Endothelial cell of umbilical vein (primary cell): Measurements from ENCODE around the gene LRP1. TPM values are rescaled to one million over a fixed set of nuclear protein-coding genes. Genes with fewer than 3 reads are reported as not detected.

Experiments used
- BruUV-seq: library from RNA; stranded (reverse); fragments of 400-500 nt; replicated peaks from 2 replicates; lab custom pipeline; 2021; lab: Mats Ljungman, UMichigan
- CTCF ChIA-PET: fragments of 300-600, 350-600 bp; sonication (Branson Sonifier 250); formaldehyde crosslinking; loops from one replicate; lab custom pipeline; 2021; ENCODE audit warnings: antibody characterized with exemption, inconsistent platforms; lab: Charles Lee
- POLR2A ChIA-PET: fragments of 300-600, 350-600 bp; sonication (Branson Sonifier 250); formaldehyde crosslinking; loops from one replicate; lab custom pipeline; 2021; ENCODE audit warnings: antibody characterized with exemption, inconsistent platforms; lab: Charles Lee
- DNase-seq: peaks from one replicate; pipeline ENCODE4 v3.0.0-alpha.2; 2011; ENCODE audit warnings: low read depth, low spot score
- FAIRE-seq: peaks from 2 replicates; lab custom pipeline; 2011; peaks lifted over from hg19 to GRCh38; lab: Jason Lieb, UNC
- H2AFZ ChIP-seq: 2 replicates; pipeline ENCODE4 v1.6.0; 2012; ENCODE audit warnings: low read depth, low read length, control low read depth, inconsistent platforms
- H3K27ac ChIP-seq: 2 replicates; pipeline ENCODE4 v1.5.1; 2011; ENCODE audit warnings: low read depth, mild to moderate bottlenecking, control low read depth, low read length, moderate library complexity; ENCODE audit not compliant: insufficient read depth
- H3K27me3 ChIP-seq, 2 experiments: 2 replicates each; pipeline versions ENCODE4 v1.6.0 to v1.6.1; 2011; ENCODE audit warnings: low read length in 2 of 2, mixed read lengths in 1 of 2; ENCODE audit not compliant: control insufficient read depth in 2 of 2, insufficient read depth in 2 of 2
- H3K36me3 ChIP-seq, 2 experiments: 2 replicates in 1 of 2; 3 replicates in 1 of 2; pipeline ENCODE4 v1.5.1; 2011; ENCODE audit warnings: low read length in 2 of 2, mild to moderate bottlenecking in 1 of 2, moderate library complexity in 1 of 2; ENCODE audit not compliant: control insufficient read depth in 2 of 2, insufficient read depth in 2 of 2; ENCODE audit errors: extremely low read depth in 1 of 2
- H3K4me1 ChIP-seq: 3 replicates; pipeline ENCODE4 v1.5.1; 2011; ENCODE audit warnings: mild to moderate bottlenecking, low read length; ENCODE audit not compliant: control insufficient read depth, insufficient read depth; ENCODE audit errors: extremely low read depth
- H3K4me2 ChIP-seq: 2 replicates; pipeline ENCODE4 v1.6.1; 2011; ENCODE audit warnings: low read length, control low read depth, mixed read lengths; ENCODE audit not compliant: insufficient read depth
- H3K4me3 ChIP-seq, 3 experiments: fragments of 200-600 bp in 1 of 3; sonication (generic), shearing (Covaris generic) in 1 of 3; replicated peaks in 1 of 3; 2 replicates each; pipeline ENCODE4 v1.5.1; 2011 to 2016; ENCODE audit warnings: control low read depth in 3 of 3, low read length in 3 of 3, mild to moderate bottlenecking in 2 of 3, inconsistent platforms in 1 of 3, low read depth in 1 of 3, moderate library complexity in 1 of 3; ENCODE audit not compliant: insufficient read depth in 1 of 3
- H3K79me2 ChIP-seq: 2 replicates; pipeline ENCODE4 v1.6.0; 2012; ENCODE audit warnings: low read length, inconsistent platforms; ENCODE audit not compliant: control insufficient read depth, insufficient read depth
- H3K9ac ChIP-seq: replicated peaks from 2 replicates; pipeline ENCODE3; 2011; ENCODE audit warnings: low read length, control low read depth; ENCODE audit not compliant: insufficient read depth; ENCODE audit errors: extremely low read depth
- H3K9me1 ChIP-seq: replicated peaks from 3 replicates; pipeline ENCODE4 v1.6.0; 2011; ENCODE audit warnings: mild to moderate bottlenecking, low read length; ENCODE audit not compliant: control insufficient read depth, insufficient read depth; ENCODE audit errors: extremely low read depth
- H3K9me3 ChIP-seq: replicated peaks from 2 replicates; pipeline ENCODE4 v1.5.1; 2012; ENCODE audit warnings: low read length, inconsistent platforms; ENCODE audit not compliant: control insufficient read depth, insufficient read depth
- H4K20me1 ChIP-seq: replicated peaks from 2 replicates; pipeline ENCODE3; 2011; ENCODE audit warnings: mild to moderate bottlenecking, low read length; ENCODE audit not compliant: control insufficient read depth, insufficient read depth; ENCODE audit errors: extremely low read depth
- GATA2 ChIP-seq: IDR thresholded peaks from 2 replicates; pipeline ENCODE4 v1.7.0; 2011; ENCODE audit warnings: low read depth, mild to moderate bottlenecking, moderate library complexity, mixed read lengths, low read length; ENCODE audit not compliant: insufficient read length, insufficient read depth
- MYC ChIP-seq: IDR thresholded peaks from one replicate; pipeline ENCODE4 v1.6.1; 2011; ENCODE audit warnings: mild to moderate bottlenecking, low read depth, low read length
- POLR2A ChIP-seq: IDR thresholded peaks from 2 replicates; pipeline ENCODE4 v1.6.1; 2012; ENCODE audit warnings: low read depth, mild to moderate bottlenecking, control low read depth, low read length
- POLR2AphosphoS5 ChIP-seq: IDR thresholded peaks from 2 replicates; pipeline ENCODE4 v1.6.1; 2012; ENCODE audit warnings: low read depth, mild to moderate bottlenecking, control low read depth, low read length, moderate library complexity; ENCODE audit not compliant: insufficient read depth
- dilution Hi-C: fragments of 300-500 bp; cut with MboI; formaldehyde crosslinking; loops from one replicate; pipeline ENCODE4 v1.15.0; 2019; ENCODE audit warnings: low sequenced_read_pairs; ENCODE audit not compliant: extremely low pct_ligation_motif_present
- intact Hi-C: fragments of 100-400 bp; cut with micrococcal nuclease; formaldehyde crosslinking; loops from one replicate; pipeline ENCODE4 v1.10.0; 2022
- polyA plus RNA-seq, 4 experiments: library from polyadenylated mRNA; depleted of rRNA in 3 of 4; stranded (reverse) in 3 of 4; unstranded in 1 of 4; fragments of >200 nt; gene quantifications; 2 replicates each; pipeline versions ENCODE4 v1.2.1 to v1.2.3, GENCODE V29; 2011 to 2012; ENCODE audit warnings: missing spikeins in 1 of 4
- total RNA-seq: library from RNA; stranded (reverse); gene quantifications from 2 replicates; pipeline ENCODE4 v1.2.3, GENCODE V29; 2021
- TF ChIP-seq, protein P1 (sequence below): IDR thresholded peaks from 2 replicates; pipeline ENCODE4 v1.6.1; 2011; ENCODE audit not compliant: insufficient read depth, insufficient read length
- TF ChIP-seq, protein P2 (sequence below), 2 donors: IDR thresholded peaks; 1 replicate in 1 of 2; 2 replicates in 1 of 2; pipeline ENCODE4 v1.5.1; 2011; ENCODE audit warnings: low read length in 2 of 2, mild to moderate bottlenecking in 2 of 2, moderate library complexity in 2 of 2, control low read depth in 1 of 2, inconsistent platforms in 1 of 2, low read depth in 1 of 2; ENCODE audit not compliant: insufficient read depth in 1 of 2; ENCODE audit errors: extremely low read depth in 1 of 2

The LRP1 gene
- total and polyA plus RNA-seq, 2 donors (not counting 3 experiments of a cell fraction or from before 2014, with no cell fraction given), result 1.6 to 4.6 TPM

DNA sequence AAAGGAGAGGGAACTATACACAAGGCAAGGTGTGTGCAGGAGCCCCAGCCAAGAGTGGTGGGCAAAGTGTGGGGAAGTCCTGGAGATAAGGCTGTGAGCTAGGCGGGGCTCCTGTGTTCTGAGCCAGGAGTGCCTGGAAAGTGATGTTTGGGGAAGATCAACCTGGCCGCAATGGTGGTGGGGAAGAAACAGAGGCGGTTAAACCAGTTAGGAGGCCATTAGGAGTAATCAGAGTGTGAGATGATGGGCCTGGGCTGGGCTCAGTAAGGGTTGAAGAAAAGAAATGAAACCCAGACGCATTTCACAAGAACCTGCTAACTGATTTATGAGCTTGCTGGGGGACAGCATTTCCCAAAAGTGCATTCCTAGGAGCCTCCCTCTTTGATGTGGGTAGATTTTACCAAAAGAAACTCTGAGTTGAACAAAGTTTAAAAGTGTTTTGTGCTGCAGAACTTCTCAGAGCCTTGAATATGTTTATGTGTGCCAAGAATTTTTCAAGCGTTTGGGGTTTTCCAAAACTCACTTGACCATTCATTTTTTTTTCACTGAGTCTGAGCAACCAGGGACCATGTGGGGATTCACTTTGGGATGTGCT lies 53.4 kb downstream of the LRP1 start:
- DNase-seq, result no peak
- Histone ChIP-seq H2AFZ (no peak overlapping the region), H3K9me3 (no peaks in the 10 kb centered on the region), H3K4me2 (no peak overlapping the region), H3K4me3 (no peak overlapping the region), H3K9me1 (no peaks in the 10 kb centered on the region), H3K36me3 (no peaks in the 10 kb centered on the region), H3K27ac (no peak overlapping the region), H3K4me1 (no peaks in the 10 kb centered on the region), H3K27me3 (peaks cover 2 to 5% of the 10 kb centered on the region in 2 experiments), H3K79me2 (no peaks in the 10 kb centered on the region), H4K20me1 (no peaks in the 10 kb centered on the region), H3K9ac (no peak overlapping the region)
- no peak for FAIRE-seq
- POLR2A ChIA-PET, result interaction anchor here (0.7 kb wide), 1 partner anchor 50 kb away, joined by 7 read pairs; no protein-coding TSS in a partner anchor
- intact Hi-C loops, result no loop called here
- BruUV-seq, result no TSS peak
- CTCF ChIA-PET, result interaction anchor here (3.9 to 10.3 kb wide), 5 partner anchors 10 to 113 kb away, joined by 34 to 164 read pairs (median 94); partner anchors contain the start of genes LRP1 and STAT6
- TF ChIP-seq, protein P1, sequence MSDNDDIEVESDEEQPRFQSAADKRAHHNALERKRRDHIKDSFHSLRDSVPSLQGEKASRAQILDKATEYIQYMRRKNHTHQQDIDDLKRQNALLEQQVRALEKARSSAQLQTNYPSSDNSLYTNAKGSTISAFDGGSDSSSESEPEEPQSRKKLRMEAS, result no peak
- TF ChIP-seq MYC (no peak), GATA2 (no peak), POLR2AphosphoS5 (no peak)
- dilution Hi-C loops, result no loop called here

- no peak overlapping the region for H3K4me2 ChIP-seq
- POLR2A ChIA-PET, result no interaction called here
- CTCF ChIA-PET, result interaction anchor here (0.6 to 10.3 kb wide), 18 partner anchors 11 to 165 kb away, joined by 3 to 164 read pairs (median 4); partner anchors contain the start of genes LRP1, SHMT2 and STAT6
- TF ChIP-seq POLR2A, result no peak
- TF ChIP-seq, protein P2, sequence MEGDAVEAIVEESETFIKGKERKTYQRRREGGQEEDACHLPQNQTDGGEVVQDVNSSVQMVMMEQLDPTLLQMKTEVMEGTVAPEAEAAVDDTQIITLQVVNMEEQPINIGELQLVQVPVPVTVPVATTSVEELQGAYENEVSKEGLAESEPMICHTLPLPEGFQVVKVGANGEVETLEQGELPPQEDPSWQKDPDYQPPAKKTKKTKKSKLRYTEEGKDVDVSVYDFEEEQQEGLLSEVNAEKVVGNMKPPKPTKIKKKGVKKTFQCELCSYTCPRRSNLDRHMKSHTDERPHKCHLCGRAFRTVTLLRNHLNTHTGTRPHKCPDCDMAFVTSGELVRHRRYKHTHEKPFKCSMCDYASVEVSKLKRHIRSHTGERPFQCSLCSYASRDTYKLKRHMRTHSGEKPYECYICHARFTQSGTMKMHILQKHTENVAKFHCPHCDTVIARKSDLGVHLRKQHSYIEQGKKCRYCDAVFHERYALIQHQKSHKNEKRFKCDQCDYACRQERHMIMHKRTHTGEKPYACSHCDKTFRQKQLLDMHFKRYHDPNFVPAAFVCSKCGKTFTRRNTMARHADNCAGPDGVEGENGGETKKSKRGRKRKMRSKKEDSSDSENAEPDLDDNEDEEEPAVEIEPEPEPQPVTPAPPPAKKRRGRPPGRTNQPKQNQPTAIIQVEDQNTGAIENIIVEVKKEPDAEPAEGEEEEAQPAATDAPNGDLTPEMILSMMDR (IDR thresholded peaks at IDR 0.05; ENCODE audit: extremely low read depth in 1 of 2, insufficient read depth in 1 of 2, low read depth in 1 of 2, low read length in 2 of 2), result peak; percentile 92 to 94
- TF ChIP-seq GATA2, result no peak
- TF ChIP-seq POLR2AphosphoS5, result no peak
- peak; percentile 50 for DNase-seq
- H3K4me3 ChIP-seq, result no peak overlapping the region
- no peaks in the 10 kb centered on the region for H3K9me1 ChIP-seq
- no peak overlapping the region for H3K9ac ChIP-seq
- dilution Hi-C loops, result no loop called here
- no peaks in the 10 kb centered on the region for H3K79me2 ChIP-seq
- H4K20me1 ChIP-seq, result no peaks in the 10 kb centered on the region
- no peak overlapping the region for H3K27ac ChIP-seq
- intact Hi-C loops, result loop anchor here (1.0 kb wide), 3 partner anchors 59 to 175 kb away; no protein-coding TSS in a partner anchor
- H3K4me1 ChIP-seq, result no peaks in the 10 kb centered on the region
- no TSS peak for BruUV-seq
- H3K9me3 ChIP-seq, result no peaks in the 10 kb centered on the region
- no peaks in the 10 kb centered on the region for H3K36me3 ChIP-seq
- H2AFZ ChIP-seq, result no peak overlapping the region
- H3K27me3 ChIP-seq, result peaks cover 2 to 5% of the 10 kb centered on the region in 2 experiments
- FAIRE-seq, result peak; percentile 92
These were observed 54.8 kb downstream of the LRP1 start for GRCh38 chr12:57182918-57183575.
